HG02885 (cell line): ENCODE measurements around the gene TFB1M.
"Not testable (repeated sequence)": the region's sequence is repeated elsewhere in the genome, so short reads cannot be mapped to it uniquely, and the experiment has no call there.

ENCODE experiments used
- ATAC-seq: cut with Tn5 transposase; IDR thresholded peaks from one replicate; pipeline ENCODE4 v1.9.1; 2021; ENCODE audit warnings: mild to moderate bottlenecking; ENCODE audit not compliant: unreplicated experiment, poor library complexity

TFB1M gene

GRCh38 chr6:155330133-155330734, 15.9 kb upstream of the TFB1M start:
- no peak for ATAC-seq

- no peak for ATAC-seq
These were observed 15.3 kb upstream of the TFB1M start for GRCh38 chr6:155329460-155330132.

GRCh38 chr6:155328539-155329459, 14.5 kb upstream of the TFB1M start:
- no peak for ATAC-seq

GRCh38 chr6:155328074-155328538, 13.8 kb upstream of the TFB1M start:
- no peak for ATAC-seq

GRCh38 chr6:155327326-155328073, 13.2 kb upstream of the TFB1M start:
- ATAC-seq: peak; percentile 68

- no peak for ATAC-seq
These were observed 11.6 kb upstream of the TFB1M start for GRCh38 chr6:155325700-155326516.

GRCh38 chr6:155324993-155325392, 10.7 kb upstream of the TFB1M start:
- no peak for ATAC-seq

GRCh38 chr6:155324172-155324571, 9.9 kb upstream of the TFB1M start:
- ATAC-seq: no peak

GRCh38 chr6:155319902-155320301, 5.6 kb upstream of the TFB1M start:
- ATAC-seq: no peak

- no peak for ATAC-seq
These were observed 2.9 kb upstream of the TFB1M start for GRCh38 chr6:155317186-155317585.

GRCh38 chr6:155316419-155316818, 2.1 kb upstream of the TFB1M start:
- no peak for ATAC-seq

- ATAC-seq: no peak
These were observed 1.2 kb upstream of the TFB1M start for GRCh38 chr6:155315516-155315871.

- peak; percentile 58 for ATAC-seq
These were observed 660 bp upstream of the TFB1M start for GRCh38 chr6:155314773-155315515.

- ATAC-seq: peak; percentile 15
These were observed 637 bp downstream of the TFB1M start for GRCh38 chr6:155313602-155314091.

- not testable (repeated sequence) for ATAC-seq
These were observed 1.3 kb downstream of the TFB1M start for GRCh38 chr6:155312950-155313349.

- ATAC-seq: no peak
These were observed 2.7 kb downstream of the TFB1M start for GRCh38 chr6:155311583-155311982.

- no peak for ATAC-seq
These were observed 3.2 kb downstream of the TFB1M start for GRCh38 chr6:155311086-155311485.

GRCh38 chr6:155310596-155310995, 3.7 kb downstream of the TFB1M start:
- no peak for ATAC-seq

GRCh38 chr6:155309150-155309549, 5.1 kb downstream of the TFB1M start:
- no peak for ATAC-seq
